NCI-H2107 (cell line): ENCODE results near the gene UGT3A2.
"Not testable (repeated sequence)": the region's sequence is repeated elsewhere in the genome, so short reads cannot be mapped to it uniquely, and the experiment has no call there.

ENCODE experiments used
- DNase-seq: peaks from one replicate; lab custom pipeline; 2025; lab: John Stamatoyannopoulos, UW

UGT3A2 gene

GRCh38 chr5:36054647-36055046 is 12.0 kb downstream of the UGT3A2 start:
- no peak for DNase-seq

GRCh38 chr5:36052538-36052937 is 14.1 kb downstream of the UGT3A2 start:
- no peak for DNase-seq

- DNase-seq = no peak
Measured at GRCh38 chr5:36049949-36050348, 16.7 kb downstream of the UGT3A2 start.

- DNase-seq = no peak
Measured at GRCh38 chr5:36047384-36048160, 19.1 kb downstream of the UGT3A2 start.

- DNase-seq = no peak
Measured at GRCh38 chr5:36045895-36046294, 20.8 kb downstream of the UGT3A2 start.

GRCh38 chr5:36041537-36041845 is 25.2 kb downstream of the UGT3A2 start:
- DNase-seq = no peak

GRCh38 chr5:36040651-36041536 is 25.8 kb downstream of the UGT3A2 start:
- peak; percentile 74 for DNase-seq

- DNase-seq = no peak
Measured at GRCh38 chr5:36035696-36036095, 31.0 kb downstream of the UGT3A2 start.

GRCh38 chr5:36034536-36035134 is 32.0 kb downstream of the UGT3A2 start:
- not testable (repeated sequence) for DNase-seq

- DNase-seq = no peak
Measured at GRCh38 chr5:36033486-36033885, 33.2 kb downstream of the UGT3A2 start.

GRCh38 chr5:36033047-36033446 is 33.6 kb downstream of the UGT3A2 start:
- no peak for DNase-seq

GRCh38 chr5:36031223-36031622 is 35.5 kb downstream of the UGT3A2 start:
- DNase-seq = no peak

- DNase-seq = no peak
Measured at GRCh38 chr5:36029914-36030313, 36.8 kb downstream of the UGT3A2 start.

- DNase-seq = no peak
Measured at GRCh38 chr5:36028816-36029465, 37.7 kb downstream of the UGT3A2 start.

- no peak for DNase-seq
Measured at GRCh38 chr5:36027711-36028110, 39.0 kb downstream of the UGT3A2 start.

GRCh38 chr5:36026706-36027465 is 39.8 kb downstream of the UGT3A2 start:
- no peak for DNase-seq

- DNase-seq = not testable (repeated sequence)
Measured at GRCh38 chr5:36022246-36022645, 44.4 kb downstream of the UGT3A2 start.

GRCh38 chr5:36019584-36019983 is 47.1 kb downstream of the UGT3A2 start:
- not testable (repeated sequence) for DNase-seq

GRCh38 chr5:36017622-36018021 is 49.1 kb downstream of the UGT3A2 start:
- no peak for DNase-seq

GRCh38 chr5:36017004-36017403 is 49.7 kb downstream of the UGT3A2 start:
- no peak for DNase-seq

- DNase-seq = no peak
Measured at GRCh38 chr5:36013182-36013581, 53.5 kb downstream of the UGT3A2 start.

GRCh38 chr5:36009698-36010097 is 57.0 kb downstream of the UGT3A2 start:
- DNase-seq = no peak
